RPMI7951 (cell line): ENCODE data around the gene CDC42BPG. TPM values are rescaled to one million over a fixed set of nuclear protein-coding genes. Genes with fewer than 3 reads are reported as not detected.

Experiments
- DNase-seq: peaks from one replicate; pipeline ENCODE4 v3.0.0-alpha.2; 2012; ENCODE audit warnings: low read depth
- total RNA-seq: library from RNA; depleted of rRNA; stranded (reverse); fragments of >200 nt; shearing (Covaris generic); gene quantifications from 2 replicates; pipeline ENCODE4 v1.2.3, GENCODE V29; 2014; rRNA removed

Gene CDC42BPG
- total RNA-seq, 1 experiment from 2014 or later: not detected

DNA sequence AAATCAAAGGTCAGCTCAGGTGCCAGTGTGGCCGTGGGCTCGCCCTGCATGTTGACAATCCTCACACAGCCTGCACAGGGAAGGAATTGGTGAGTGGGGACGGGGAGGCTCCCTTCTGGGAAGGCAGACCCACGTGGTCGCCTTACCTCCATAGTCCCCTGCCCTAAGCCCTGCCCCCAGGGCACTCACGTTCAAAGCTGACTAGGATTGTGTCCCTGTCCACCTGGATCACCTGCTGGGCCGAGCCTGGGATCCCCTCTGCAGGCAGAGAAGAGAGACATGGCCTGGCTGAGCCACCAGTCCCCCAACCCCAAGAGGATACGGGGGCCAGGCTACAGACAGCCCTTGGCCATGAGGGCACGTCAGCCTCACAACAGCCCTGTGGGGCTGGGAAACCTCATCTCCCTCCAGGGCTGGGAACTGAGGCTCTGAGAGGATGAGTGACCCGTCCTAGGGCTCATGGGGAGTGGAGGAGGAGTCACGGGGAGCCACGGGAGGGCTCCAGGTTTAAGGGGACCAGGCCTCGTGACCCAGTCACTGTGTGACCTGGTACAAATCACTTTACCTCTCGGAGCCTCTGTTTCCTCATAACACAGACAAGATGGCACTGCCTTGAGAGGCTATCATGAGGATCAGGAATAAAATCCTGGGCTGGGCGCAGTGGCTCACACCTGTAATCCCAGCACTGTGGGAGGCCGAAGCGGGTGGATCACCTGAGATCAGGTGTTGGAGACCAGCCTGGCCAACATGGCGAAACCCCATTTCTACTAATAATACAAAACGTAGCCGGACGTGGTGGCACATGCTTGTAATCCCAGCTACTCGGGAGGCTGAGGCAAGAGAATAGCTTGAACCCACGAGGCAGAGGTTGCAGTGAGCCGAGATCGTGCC lies 54.0 kb downstream of the CDC42BPG start:
- no peak for DNase-seq

DNA sequence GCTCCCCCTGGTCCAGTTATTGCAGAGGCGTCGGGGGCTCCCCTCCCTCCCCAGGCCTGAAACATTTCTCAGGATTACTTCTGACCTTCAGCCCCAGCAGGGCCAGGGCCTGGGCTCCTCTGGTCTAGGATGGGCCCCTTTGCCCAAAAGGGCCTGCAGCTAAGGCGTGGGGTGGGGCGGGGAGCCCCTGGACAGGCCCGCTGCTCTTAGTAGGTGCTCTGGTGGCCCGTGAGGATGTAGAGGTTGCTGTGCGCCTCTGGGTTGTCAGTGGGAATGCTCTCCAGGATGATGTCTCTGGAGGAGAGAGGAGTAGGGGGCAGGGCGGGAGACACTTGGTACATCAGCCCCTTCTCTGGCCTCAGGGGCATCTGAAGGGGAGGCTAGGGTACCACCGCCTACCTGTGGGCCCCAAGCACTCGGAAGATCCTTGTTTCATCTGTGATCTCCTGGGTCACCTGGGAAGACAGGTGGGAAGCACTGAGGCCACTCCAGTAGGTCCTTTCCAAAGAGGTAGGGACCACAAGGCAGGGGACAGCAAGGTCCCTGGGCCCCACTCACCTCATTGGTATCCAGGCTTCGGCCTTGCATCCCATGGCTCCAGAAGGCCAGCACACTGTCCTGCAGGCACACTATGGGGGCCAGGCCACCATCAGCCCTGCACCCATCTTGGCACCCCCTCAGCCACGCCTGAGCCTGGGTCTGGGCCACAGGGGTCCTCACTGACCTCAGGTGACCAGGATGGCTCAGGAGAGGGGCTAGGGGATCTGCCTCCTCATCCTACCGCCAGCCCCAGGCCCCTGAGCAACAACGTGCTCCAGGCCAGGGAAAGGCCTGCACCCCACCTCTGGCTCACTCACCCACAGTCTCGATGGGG lies 54.9 kb downstream of the CDC42BPG start:
- no peak for DNase-seq

DNA sequence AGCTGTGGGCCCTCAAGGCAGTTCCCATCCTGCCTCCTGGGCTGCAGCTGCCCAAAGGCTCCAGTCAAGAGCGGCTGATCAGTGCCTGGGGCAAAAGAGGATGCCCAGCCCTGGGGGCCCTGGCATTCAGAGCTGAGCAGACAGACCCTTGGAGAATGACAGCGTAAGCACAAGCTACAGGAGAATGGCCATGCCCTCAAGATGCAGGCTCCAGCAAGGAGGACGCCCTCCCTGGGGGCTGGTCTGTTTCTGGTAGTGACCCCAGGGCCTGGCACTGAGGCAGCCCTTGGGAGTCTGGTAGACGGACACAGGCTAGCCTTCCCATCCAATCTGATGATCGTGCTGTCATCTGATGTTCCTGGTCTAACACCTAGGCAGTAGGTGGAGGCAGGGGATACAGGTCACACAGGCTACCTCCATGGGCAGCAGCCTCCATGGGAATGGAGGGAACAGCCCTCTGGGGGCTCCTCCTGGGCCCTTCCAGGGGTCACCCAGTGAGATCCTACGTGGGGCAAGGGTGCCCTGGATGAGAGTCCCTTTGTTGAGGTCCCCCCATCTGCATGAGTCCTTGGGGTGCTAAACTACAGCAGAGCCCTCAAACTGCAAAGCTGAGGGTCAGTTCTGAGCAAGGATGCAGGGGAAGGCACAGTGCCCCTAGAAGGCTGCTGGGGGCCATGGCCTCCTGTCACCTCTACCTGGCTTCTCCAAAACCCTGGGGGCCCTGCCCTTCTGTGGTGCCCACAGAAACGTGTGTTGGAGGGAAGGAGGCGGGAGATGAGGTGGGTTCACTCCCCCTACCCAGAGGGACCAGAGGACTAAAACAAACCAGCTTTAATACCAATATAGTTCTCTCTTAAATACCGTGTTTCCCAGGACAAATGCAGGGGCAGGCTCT lies 55.9 kb downstream of the CDC42BPG start:
- DNase-seq: no peak

DNA sequence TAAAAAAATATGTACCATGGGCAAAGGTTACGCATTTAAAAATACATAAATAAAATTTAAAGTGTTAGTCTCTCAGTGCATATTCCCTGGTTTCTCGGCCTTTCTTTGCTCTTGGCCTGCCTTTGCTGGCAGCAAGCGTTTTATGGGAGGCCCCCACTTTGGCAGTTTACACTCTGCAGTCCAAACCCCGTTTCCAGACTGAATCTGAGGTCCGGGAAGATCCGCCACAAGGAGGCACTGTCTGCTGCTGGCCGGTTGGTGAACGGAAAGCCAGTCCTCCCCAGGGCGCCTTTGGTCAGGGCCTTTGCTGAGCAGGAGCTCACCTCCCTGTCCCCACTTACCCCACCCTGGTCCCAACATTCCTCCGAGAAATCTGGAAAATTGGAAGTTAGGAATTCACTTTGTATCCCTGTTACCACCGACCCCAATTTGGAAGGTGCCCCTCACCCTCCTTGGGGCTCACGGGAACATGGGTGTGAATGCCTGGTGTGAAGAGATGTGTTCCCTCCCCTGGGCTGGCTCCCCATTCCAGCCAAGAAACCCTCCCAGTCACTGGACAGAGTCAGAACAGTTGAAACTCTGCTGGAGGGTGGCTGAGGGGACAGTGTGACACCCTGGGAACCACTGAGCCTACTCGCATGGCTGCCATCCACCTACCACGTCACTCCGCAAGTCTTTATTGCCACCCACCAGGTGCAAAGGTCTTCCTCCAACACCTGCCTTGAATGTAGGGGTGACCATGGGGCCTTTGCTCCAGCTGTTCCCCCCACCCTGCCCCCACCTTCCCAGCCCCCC lies 56.7 kb downstream of the CDC42BPG start:
- peak; percentile 35 for DNase-seq

GRCh38 chr11:64786308-64786707 lies 58.1 kb downstream of the CDC42BPG start:
- DNase-seq: no peak

- no peak for DNase-seq
Measured at GRCh38 chr11:64784813-64785581, 59.5 kb downstream of the CDC42BPG start.

- DNase-seq: peak; percentile 99
Measured at GRCh38 chr11:64778473-64779298, 65.8 kb downstream of the CDC42BPG start, which contains the start of gene SF1. TSS of gene SF1 (minus strand) at chr11:64778542. CDS start at chr11:64778392, 150 bp downstream.

GRCh38 chr11:64778223-64778472 lies 66.3 kb downstream of the CDC42BPG start:
- no peak for DNase-seq

- peak; percentile 79 for DNase-seq
Measured at GRCh38 chr11:64777449-64778222, 66.8 kb downstream of the CDC42BPG start.

GRCh38 chr11:64776875-64777274 lies 67.6 kb downstream of the CDC42BPG start:
- DNase-seq: no peak

GRCh38 chr11:64776425-64776824 lies 68.0 kb downstream of the CDC42BPG start:
- no peak for DNase-seq

DNA sequence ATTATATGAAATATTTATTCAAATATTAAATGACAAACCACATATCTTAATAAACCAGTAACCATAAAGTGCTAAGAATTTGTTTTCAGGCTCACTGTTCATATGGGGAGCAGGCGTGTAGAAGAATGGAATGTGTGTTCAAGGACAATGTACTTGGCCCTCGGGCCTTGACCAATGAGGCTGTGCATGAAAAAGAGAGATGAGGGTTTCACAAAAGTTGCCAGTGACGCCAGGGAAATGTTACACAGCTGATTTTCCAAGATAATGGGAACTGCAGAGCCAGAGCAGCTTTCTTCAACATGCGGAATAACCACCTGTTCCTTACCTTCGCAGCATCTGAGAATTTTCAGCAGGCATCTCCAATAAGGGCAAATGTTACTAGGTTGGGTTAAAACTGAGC lies 70.3 kb downstream of the CDC42BPG start:
- no peak for DNase-seq

Other genes with a start within 250 kb of the CDC42BPG start
- gene NRXN2, start 121.5 kb downstream of the CDC42BPG start, total RNA-seq: 0.10 and 0.36 TPM in 2 replicates
- gene RASGRP2, start 100.5 kb downstream of the CDC42BPG start, total RNA-seq: not detected in 2 replicates
- gene PYGM, start 84.7 kb downstream of the CDC42BPG start, total RNA-seq: not detected in 2 replicates
- gene SF1, start 66.1 kb downstream of the CDC42BPG start, total RNA-seq: 62.6 and 64.1 TPM in 2 replicates
- 13.9 and 16.1 TPM in 2 replicates for gene MAP4K2, start 41.4 kb downstream of the CDC42BPG start, total RNA-seq
- 11.7 and 14.8 TPM in 2 replicates for gene MEN1, start 34.1 kb downstream of the CDC42BPG start, total RNA-seq
- 82.1 and 92.3 TPM in 2 replicates for gene EHD1, start 34.0 kb upstream of the CDC42BPG start, total RNA-seq
- 6.6 and 7.2 TPM in 2 replicates for gene ATG2A, start 72.6 kb upstream of the CDC42BPG start, total RNA-seq
- gene PPP2R5B, start 80.0 kb upstream of the CDC42BPG start, total RNA-seq: 12.5 and 17.8 TPM in 2 replicates
- not detected in 2 replicates for gene GPHA2, start 91.2 kb upstream of the CDC42BPG start, total RNA-seq
- gene MAJIN, start 127.5 kb upstream of the CDC42BPG start, total RNA-seq: not detected in 2 replicates
- 0.59 and 0.84 TPM in 2 replicates for gene BATF2, start 152.3 kb upstream of the CDC42BPG start, total RNA-seq
- gene ARL2, start 169.5 kb upstream of the CDC42BPG start, total RNA-seq: 166 and 176 TPM in 2 replicates
- 25.8 and 27.0 TPM in 2 replicates for gene SNX15, start 182.8 kb upstream of the CDC42BPG start, total RNA-seq
- gene SAC3D1, start 196.6 kb upstream of the CDC42BPG start, total RNA-seq: 18.9 and 21.0 TPM in 2 replicates
- gene NAALADL1, start 213.9 kb upstream of the CDC42BPG start, total RNA-seq: not detected in 2 replicates
- gene CDCA5, start 239.4 kb upstream of the CDC42BPG start, total RNA-seq: 41.7 and 45.7 TPM in 2 replicates
- 58.3 and 65.6 TPM in 2 replicates for gene ZFPL1, start 239.6 kb upstream of the CDC42BPG start, total RNA-seq